GM18519 (cell line): ENCODE measurements around the gene STMN3.

Experiments
- ATAC-seq: cut with Tn5 transposase; IDR thresholded peaks from one replicate; pipeline ENCODE4 v1.9.1; 2021; ENCODE audit warnings: mild to moderate bottlenecking, moderate library complexity; ENCODE audit not compliant: unreplicated experiment, low FRiP score

STMN3 gene

GRCh38 chr20:63591786-63592355 is 61.4 kb downstream of the STMN3 start:
- no peak for ATAC-seq

DNA sequence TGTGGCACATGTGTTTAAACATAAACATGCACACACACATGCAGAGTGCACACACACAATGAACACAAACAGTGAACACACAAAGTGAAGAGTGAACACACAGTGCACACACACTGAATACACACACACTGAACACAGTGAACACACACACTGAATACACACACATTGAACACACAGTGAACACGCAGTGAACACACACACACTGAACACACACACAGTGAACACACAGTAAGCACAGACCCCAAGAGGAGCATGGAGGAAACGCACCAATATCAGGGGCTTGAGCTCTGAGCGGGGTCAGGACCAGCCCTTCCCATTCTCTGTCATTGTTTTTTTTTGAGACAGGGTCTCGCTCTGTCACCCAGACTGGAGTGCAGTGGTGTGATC is 62.1 kb downstream of the STMN3 start:
- ATAC-seq: no peak

GRCh38 chr20:63590218-63591146 is 62.7 kb downstream of the STMN3 start:
- no peak for ATAC-seq
